Measurements from ENCODE around the gene SNED1.

Gene SNED1

GRCh38 chr2:241068942-241069810, 70.8 kb downstream of the SNED1 start:
- DNase-seq, result no peak

- DNase-seq, result no peak
Observed at GRCh38 chr2:241069821-241070281, 71.4 kb downstream of the SNED1 start.

GRCh38 chr2:241070361-241070760, 71.9 kb downstream of the SNED1 start:
- DNase-seq, result no peak

DNA sequence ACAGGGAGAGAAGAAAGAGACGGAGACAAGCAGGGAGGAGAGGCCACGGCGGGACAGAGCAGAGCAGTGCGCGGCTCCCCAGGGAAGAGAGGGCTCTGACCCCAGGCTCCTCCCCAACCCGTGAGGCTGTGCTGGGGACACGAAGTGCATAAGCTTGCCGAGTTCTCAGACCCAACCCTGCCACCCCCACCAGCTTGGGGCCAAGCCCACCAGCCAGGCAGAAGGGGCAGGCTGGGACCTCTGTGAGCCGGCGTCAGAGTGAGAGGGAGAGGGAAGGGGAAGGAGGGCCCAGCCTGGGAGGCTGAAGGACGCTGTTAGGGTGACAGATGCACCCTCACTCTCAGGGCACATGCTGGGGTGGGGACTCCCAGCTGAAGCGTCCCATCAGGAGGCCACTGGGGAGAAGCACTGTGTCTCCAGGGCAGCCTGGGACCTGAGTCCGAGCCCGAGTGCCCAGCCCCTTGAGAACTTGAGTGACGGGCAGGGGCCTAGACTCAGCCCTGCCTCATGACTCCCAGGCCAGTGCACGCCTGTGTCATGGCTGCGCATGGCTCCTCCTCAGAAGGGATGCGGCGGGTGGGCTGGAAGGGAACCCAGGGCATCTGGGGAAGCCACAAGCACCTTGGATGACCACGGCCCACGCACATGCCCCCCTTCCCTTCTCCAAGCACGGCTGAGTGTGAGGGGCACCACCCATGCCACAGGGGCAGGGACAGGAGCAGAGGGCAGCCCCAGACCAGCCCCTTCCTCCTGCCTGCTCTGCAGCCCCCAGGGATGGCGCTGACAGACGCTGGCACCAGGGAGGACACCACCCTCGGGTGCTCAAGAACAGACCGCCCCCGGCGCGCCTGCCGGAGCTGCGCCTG, 72.6 kb downstream of the SNED1 start:
- no peak for DNase-seq

DNA sequence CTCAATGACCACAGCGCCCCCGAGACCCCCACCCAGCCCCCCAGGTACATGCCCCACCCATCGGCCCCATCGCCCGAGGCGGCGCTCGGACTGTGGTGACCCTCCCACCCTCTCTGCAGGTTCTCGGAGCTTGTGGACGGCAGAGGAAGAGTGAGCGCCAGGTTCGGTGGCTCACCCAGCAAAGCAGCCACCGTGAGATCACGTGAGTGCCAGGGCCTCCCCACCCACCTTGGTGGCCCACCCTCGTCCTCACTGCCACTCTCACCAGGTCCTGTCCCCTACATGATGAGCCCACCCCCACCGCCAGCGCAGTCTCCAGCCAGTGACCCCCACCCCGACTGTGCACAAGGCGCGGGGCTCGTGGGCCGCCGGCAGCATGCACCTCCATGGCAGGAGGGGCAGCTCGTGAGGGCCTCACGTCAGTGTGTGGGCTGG, 73.3 kb downstream of the SNED1 start:
- DNase-seq, result no peak

GRCh38 chr2:241072151-241072550, 73.7 kb downstream of the SNED1 start:
- no peak for DNase-seq

DNA sequence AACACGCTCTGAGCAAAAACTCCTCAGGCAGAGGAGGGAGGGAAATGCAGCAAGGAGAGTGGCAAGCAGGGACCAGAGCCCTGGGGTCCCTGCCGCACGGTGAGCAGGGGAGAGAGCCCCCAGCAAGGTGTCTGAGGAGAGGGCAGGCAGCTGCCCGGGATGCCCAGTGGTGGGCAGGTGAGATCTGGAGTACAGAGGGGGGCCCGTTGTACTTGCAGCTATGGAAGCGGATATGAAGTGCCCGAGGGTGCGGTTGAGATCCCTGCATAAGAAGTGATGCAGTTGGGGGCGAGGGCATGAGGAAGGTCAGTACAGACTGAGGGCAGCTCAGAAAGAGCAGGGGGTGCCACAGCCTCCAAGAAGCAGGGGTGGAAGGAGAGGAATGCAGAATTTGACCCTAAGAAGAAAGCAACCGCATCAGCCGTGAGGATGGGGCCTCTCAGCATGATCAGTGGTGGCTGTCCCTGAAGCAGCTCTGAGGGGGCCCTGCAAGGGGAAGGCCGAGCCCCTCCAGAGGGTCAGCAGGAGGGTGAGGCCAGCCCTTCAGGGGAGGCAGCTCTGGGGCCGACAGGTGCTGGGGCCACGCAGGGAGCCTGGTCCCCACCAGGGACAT, 74.2 kb downstream of the SNED1 start:
- no peak for DNase-seq

GRCh38 chr2:241073166-241074064, 75.0 kb downstream of the SNED1 start:
- no peak for DNase-seq

DNA sequence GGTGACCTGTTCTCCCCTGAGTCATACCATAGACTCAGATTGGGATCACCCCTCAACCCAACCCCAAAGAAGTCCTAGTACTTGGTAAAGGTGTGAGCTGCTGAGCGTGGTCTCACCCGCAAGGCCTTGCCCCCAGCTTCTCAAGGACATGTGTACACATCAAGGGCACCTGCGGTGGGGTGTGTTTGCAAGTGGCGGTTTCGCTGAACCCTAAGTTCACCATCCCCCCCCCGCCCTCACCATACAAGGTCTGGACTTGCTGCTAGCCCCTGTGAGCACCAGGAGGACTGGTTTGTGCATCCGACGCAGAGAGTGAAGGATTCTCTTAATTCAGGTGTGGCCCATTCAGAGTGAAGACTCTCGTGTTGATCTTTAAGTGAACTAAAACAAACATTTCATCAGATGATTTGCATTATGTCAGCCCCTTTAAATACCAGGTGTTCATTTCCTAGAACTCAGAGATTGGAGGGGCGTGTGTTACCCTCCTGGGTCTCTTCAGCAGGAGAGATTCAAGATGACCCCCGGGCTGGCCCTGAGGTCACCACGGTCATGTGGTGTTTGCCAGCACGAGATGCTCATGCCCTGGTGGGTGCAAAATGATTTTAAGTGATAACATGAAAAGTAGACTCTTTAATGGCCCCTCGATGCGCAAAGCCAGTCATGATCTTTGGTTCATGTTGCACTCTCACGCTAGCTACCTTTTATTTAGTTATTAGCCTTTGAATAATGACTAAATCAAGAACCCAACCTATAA, 75.8 kb downstream of the SNED1 start:
- no peak for DNase-seq

GRCh38 chr2:241074901-241075540, 76.6 kb downstream of the SNED1 start:
- DNase-seq, result no peak

DNA sequence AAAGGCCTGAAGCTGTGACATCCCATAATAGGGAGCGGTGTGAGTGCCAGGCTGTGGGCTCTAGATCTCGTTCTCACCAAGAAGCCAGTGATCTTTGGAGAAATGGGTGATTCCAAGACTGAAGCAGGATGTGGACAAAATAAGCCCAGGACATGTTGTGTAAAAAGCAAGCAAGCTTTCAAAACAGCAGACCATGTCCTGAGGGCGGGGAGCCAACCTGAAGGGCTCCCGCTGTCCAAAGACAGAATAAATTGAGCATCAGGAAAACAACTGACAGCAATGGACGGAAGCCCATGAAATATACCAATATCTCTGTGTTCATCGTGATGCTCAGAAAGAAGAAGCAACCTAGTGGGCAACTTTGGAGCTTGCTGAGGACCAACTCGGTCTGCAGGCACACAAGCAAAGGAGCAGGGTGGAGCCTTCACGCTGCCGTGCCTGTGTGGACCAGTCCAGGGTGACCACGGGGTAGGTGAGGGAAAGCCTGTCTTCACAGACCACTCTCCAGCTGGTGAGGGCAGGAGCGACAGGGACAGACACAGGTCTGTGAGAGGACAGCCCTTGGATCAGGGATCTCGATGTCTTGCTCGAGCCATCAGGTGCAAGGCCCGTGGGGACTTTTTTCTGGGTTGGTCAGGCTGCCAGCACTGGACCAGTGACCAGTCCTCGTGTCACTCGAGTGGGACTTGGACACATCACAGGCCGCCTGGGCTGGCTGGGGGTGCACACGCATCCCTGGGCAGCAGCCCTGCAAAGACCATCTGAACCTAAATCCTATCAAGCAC, 82.2 kb downstream of the SNED1 start:
- DNase-seq, result no peak

- DNase-seq, result no peak
Observed at GRCh38 chr2:241081190-241081642, 82.8 kb downstream of the SNED1 start.

- DNase-seq, result no peak
Observed at GRCh38 chr2:241081643-241082340, 83.4 kb downstream of the SNED1 start.

GRCh38 chr2:241082341-241083090, 84.1 kb downstream of the SNED1 start:
- DNase-seq, result no peak

DNA sequence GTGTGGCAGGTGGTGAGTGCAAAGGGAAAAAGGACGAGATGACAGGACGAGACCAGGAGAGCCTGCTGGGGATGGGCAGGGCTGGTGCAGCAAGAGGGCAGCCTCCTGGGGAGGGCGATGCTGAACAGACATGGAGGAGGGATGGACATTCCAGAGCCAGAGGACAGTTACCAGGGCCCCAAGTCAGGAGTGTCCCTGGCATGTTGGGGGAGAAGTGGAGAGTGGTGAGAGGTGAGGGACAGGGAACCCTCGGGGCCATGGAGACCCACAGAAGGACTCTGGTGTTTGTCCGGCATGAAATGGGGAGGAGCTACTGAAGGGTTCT, 84.6 kb downstream of the SNED1 start:
- no peak for DNase-seq

DNA sequence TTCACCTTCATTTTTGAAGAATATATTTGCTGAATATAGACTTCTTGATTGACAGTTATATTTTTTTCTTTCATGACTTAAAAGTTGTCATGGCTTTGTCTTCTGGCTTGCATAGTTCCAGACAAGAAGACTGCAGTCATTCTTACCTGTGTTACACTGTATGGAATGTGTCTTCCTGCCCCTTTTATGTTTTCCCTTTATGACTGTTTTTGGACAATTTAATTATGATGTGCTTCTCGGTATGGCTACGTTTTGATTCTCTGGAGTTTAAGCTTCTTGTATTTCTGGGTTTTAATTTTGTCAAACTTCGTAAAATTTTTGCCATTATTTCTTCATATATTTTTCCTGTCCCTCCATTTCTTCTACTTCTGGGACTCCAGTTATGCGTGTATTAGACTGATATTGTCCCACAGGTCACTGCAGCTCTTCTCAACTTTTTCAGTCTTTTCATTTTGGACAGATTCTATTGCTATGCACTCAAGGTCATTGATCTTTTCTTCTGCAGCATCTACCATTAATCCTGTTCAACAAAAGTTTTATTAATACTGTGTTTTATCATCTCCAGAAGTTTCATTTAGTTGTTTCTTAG, 86.5 kb downstream of the SNED1 start:
- DNase-seq, result no peak

GRCh38 chr2:241087420-241088268, 89.2 kb downstream of the SNED1 start:
- no peak for DNase-seq
